Central memory CD4-positive, alpha-beta T cell (primary cell): ENCODE results near the gene GPS1.
A peak's percentile ranks its signal among the peaks of the same experiment; 100 is the strongest.

Experiments used
- DNase-seq: peaks from one replicate; pipeline ENCODE4 v3.0.0; 2022

GPS1 gene

GRCh38 chr17:82014971-82015310, 36.8 kb upstream of the GPS1 start:
- DNase-seq = no peak

GRCh38 chr17:82015311-82015971, 36.3 kb upstream of the GPS1 start:
- no peak for DNase-seq

- no peak for DNase-seq
Observed at GRCh38 chr17:82016061-82016874, 35.4 kb upstream of the GPS1 start.

GRCh38 chr17:82016875-82017459, 34.7 kb upstream of the GPS1 start:
- DNase-seq = no peak

- DNase-seq = no peak
Observed at GRCh38 chr17:82017612-82018151, 34.0 kb upstream of the GPS1 start.

- DNase-seq = no peak
Observed at GRCh38 chr17:82018152-82018988, 33.3 kb upstream of the GPS1 start.

GRCh38 chr17:82018989-82019689, 32.6 kb upstream of the GPS1 start:
- no peak for DNase-seq

GRCh38 chr17:82019690-82020571, 31.8 kb upstream of the GPS1 start:
- peak; percentile 45 for DNase-seq

- no peak for DNase-seq
Observed at GRCh38 chr17:82020572-82021106, 31.1 kb upstream of the GPS1 start.

- DNase-seq = peak; percentile 47
Observed at GRCh38 chr17:82021107-82021899, 30.4 kb upstream of the GPS1 start.

GRCh38 chr17:82021900-82022309, 29.8 kb upstream of the GPS1 start:
- no peak for DNase-seq

GRCh38 chr17:82022310-82022980, 29.3 kb upstream of the GPS1 start, which contains the start of gene CENPX:
Gene CENPX, minus strand, starts transcription at chr17:82022878. Its CDS starts 17 bp downstream, at chr17:82022861.
- DNase-seq = no peak

GRCh38 chr17:82022981-82023446, 28.7 kb upstream of the GPS1 start, which contains the start of gene LRRC45:
Gene LRRC45, plus strand, starts transcription at chr17:82023305. Its CDS starts 339 bp downstream, at chr17:82023644.
- DNase-seq = peak; percentile 100

GRCh38 chr17:82023447-82024241, 28.1 kb upstream of the GPS1 start:
- no peak for DNase-seq

GRCh38 chr17:82024859-82025258, 26.8 kb upstream of the GPS1 start:
- no peak for DNase-seq

- no peak for DNase-seq
Observed at GRCh38 chr17:82025401-82026107, 26.1 kb upstream of the GPS1 start.

- DNase-seq = no peak
Observed at GRCh38 chr17:82028246-82028645, 23.5 kb upstream of the GPS1 start.
